ENCODE results near the gene PACSIN2. TPM values are rescaled to one million over a fixed set of nuclear protein-coding genes. Genes with fewer than 3 reads are reported as not detected.
"Not testable (repeated sequence)": the region's sequence is repeated elsewhere in the genome, so short reads cannot be mapped to it uniquely, and the experiment has no call there.

Gene PACSIN2
- total RNA-seq, 1 donor from 2014 or later: 56.6 TPM

DNA sequence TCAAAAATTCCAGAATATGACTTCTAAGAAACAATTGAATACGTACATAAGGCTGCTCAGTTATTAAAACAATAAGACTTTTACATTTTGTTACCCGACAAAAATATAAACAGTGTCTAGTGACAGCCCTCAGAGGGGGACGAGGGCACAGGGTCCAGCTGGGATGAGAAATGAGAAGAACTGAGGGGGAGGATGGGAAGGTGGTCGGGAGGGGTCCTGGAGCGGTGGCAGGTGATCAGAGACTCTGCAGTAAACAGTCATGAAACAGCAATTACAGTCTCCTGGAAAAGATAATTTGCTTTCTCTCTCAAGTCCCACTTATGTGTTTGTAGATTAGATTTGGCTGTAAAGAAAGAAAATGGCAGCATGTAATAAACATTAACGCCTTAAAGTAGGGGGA lies 56.0 kb downstream of the PACSIN2 start:
- Mint-ChIP-seq H3K4me1 (peaks cover 80% of the 10 kb centered on the region), H3K9me3 (peaks cover 7% of the 10 kb centered on the region), H3K36me3 (peaks cover 6% of the 10 kb centered on the region), H3K4me3 (peak overlapping the region; percentile 54), H3K27ac (peak overlapping the region; percentile 94), H3K27me3 (ENCODE audit: low read depth) (no peaks in the 10 kb centered on the region)
- TF ChIP-seq, protein P1, sequence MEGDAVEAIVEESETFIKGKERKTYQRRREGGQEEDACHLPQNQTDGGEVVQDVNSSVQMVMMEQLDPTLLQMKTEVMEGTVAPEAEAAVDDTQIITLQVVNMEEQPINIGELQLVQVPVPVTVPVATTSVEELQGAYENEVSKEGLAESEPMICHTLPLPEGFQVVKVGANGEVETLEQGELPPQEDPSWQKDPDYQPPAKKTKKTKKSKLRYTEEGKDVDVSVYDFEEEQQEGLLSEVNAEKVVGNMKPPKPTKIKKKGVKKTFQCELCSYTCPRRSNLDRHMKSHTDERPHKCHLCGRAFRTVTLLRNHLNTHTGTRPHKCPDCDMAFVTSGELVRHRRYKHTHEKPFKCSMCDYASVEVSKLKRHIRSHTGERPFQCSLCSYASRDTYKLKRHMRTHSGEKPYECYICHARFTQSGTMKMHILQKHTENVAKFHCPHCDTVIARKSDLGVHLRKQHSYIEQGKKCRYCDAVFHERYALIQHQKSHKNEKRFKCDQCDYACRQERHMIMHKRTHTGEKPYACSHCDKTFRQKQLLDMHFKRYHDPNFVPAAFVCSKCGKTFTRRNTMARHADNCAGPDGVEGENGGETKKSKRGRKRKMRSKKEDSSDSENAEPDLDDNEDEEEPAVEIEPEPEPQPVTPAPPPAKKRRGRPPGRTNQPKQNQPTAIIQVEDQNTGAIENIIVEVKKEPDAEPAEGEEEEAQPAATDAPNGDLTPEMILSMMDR (IDR thresholded peaks at IDR 0.05; ENCODE audit: unreplicated experiment): no peak
- DNase-seq (ENCODE audit: low spot score in 2 of 2, unreplicated experiment in 2 of 2): no peak

DNA sequence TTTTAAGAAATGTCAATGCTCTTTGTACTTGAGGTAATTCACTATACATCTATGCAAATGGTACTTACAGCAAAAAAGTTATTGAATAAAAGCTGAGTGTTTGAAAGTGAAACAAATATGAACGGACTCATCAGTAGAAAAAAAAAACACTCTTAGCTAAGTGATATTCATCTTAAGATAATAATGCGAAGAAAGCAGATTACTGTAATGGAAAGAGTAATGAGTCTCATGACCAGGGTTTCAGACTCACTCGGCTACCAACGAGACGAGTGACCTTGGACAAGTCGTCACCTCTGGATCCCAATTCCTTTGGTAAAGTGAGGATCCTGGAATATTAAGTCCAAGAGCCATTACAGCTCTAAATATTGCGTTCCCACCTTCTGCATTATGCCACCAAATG lies 57.0 kb downstream of the PACSIN2 start:
- H3K27me3 Mint-ChIP-seq (ENCODE audit: low read depth): no peaks in the 10 kb centered on the region
- H3K27ac Mint-ChIP-seq: peak overlapping the region; percentile 94
- TF ChIP-seq, protein P1 (IDR thresholded peaks at IDR 0.05; ENCODE audit: unreplicated experiment): no peak
- DNase-seq (ENCODE audit: low spot score in 2 of 2, unreplicated experiment in 2 of 2): no peak
- H3K9me3 Mint-ChIP-seq: peaks cover 7% of the 10 kb centered on the region
- H3K36me3 Mint-ChIP-seq: peaks cover 6% of the 10 kb centered on the region
- H3K4me3 Mint-ChIP-seq: peak overlapping the region; percentile 4
- H3K4me1 Mint-ChIP-seq: peaks cover 78% of the 10 kb centered on the region

DNA sequence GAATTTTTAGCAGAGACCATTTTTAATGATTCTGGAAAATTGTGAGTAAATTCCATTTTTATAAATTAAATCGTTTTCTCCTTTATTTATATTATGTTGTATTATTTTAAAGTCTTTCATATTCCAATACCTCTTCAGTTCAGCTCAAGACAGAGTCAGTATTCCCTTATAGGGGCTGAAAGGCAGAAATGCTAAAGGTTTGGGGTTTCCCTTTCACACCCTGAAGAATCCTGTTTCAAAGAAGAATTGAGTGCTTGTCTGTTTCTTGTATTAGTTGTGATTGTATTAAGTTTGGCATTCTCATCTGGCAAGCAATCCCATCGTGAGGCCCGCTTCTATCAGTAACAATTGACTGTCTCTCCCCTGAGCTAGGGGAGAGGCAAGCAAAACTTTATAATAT lies 57.4 kb downstream of the PACSIN2 start:
- TF ChIP-seq, protein P1 (IDR thresholded peaks at IDR 0.05; ENCODE audit: unreplicated experiment): no peak
- no peak for DNase-seq (ENCODE audit: low spot score in 2 of 2, unreplicated experiment in 2 of 2)
- H3K4me3 Mint-ChIP-seq: no peak overlapping the region
- no peaks in the 10 kb centered on the region for H3K27me3 Mint-ChIP-seq (ENCODE audit: low read depth)
- peaks cover 76% of the 10 kb centered on the region for H3K4me1 Mint-ChIP-seq
- H3K9me3 Mint-ChIP-seq: peaks cover 7% of the 10 kb centered on the region
- peaks cover 6% of the 10 kb centered on the region for H3K36me3 Mint-ChIP-seq
- H3K27ac Mint-ChIP-seq: peak overlapping the region; percentile 94

DNA sequence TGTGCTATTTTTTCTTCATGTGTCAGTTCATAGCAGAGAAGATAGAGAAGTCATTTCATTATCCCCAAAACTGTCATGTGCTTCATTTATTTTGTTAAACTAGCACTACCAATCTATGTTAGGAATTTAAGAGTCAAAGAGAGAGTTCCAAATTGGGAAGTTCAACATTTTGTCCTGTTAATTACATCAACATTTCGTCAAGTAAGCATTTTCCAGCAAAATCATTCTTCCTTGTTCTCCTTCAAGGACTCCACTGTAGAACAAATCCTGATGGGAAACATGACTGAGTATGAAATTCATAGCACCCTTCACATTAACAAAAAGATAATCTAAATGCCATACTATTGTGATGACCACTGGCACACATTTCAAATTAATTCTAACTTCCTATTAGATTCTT lies 59.1 kb downstream of the PACSIN2 start:
- no peaks in the 10 kb centered on the region for H3K27me3 Mint-ChIP-seq (ENCODE audit: low read depth)
- TF ChIP-seq, protein P1 (IDR thresholded peaks at IDR 0.05; ENCODE audit: unreplicated experiment): no peak
- peaks cover 7% of the 10 kb centered on the region for H3K9me3 Mint-ChIP-seq
- H3K27ac Mint-ChIP-seq: no peak overlapping the region
- no peak overlapping the region for H3K4me3 Mint-ChIP-seq
- peaks cover 6% of the 10 kb centered on the region for H3K36me3 Mint-ChIP-seq
- H3K4me1 Mint-ChIP-seq: peaks cover 77% of the 10 kb centered on the region
- no peak for DNase-seq (ENCODE audit: low spot score in 2 of 2, unreplicated experiment in 2 of 2)

DNA sequence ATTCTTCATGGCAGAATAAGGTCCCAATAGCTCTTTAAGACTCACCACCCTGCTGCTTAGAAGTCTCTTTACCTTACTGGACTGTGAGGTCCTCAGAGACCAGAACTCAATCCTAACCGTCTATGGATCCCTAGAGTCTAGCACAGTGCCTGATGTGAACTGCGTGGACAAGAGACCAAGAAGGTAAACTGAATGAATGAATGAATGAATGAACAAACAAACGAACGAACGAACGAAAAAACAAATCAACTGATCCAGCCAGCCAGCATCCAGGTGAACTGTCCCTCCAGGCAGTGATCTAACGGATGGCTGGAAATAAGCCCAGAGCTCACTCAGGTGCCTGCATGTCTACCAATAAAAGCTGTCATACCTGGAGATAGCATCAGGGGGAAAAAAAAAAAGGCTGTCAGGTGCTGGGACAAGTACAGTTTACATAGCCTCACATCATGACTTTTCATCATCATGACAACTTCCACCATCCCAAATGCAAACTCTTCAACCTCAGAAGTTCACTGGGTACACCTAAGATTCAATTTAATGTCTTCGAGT lies 59.8 kb downstream of the PACSIN2 start:
- no peak for DNase-seq (ENCODE audit: low spot score in 2 of 2, unreplicated experiment in 2 of 2)
- H3K36me3 Mint-ChIP-seq: peaks cover 6% of the 10 kb centered on the region
- H3K4me3 Mint-ChIP-seq: no peak overlapping the region
- H3K27ac Mint-ChIP-seq: no peak overlapping the region
- TF ChIP-seq, protein P1 (IDR thresholded peaks at IDR 0.05; ENCODE audit: unreplicated experiment): no peak
- H3K4me1 Mint-ChIP-seq: peaks cover 75% of the 10 kb centered on the region
- peaks cover 7% of the 10 kb centered on the region for H3K9me3 Mint-ChIP-seq
- no peaks in the 10 kb centered on the region for H3K27me3 Mint-ChIP-seq (ENCODE audit: low read depth)

DNA sequence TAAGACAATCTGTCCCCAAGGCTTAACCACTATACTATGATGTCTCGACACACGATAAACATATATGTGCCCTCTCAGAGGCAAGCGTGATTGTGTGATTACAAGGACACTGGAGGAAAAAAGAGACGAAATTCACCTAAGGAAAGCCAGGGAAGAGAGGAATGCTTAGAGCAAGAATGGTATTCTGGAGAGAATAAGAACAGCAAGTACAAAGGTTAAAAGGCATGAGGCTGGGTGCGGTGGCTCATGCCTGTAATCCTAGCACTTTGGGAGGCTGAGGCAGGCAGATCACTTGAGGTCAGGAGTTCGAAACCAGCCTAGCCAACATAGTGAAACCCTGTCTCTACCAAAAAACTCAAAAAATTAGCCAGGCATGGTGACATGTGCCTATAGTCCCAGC lies 61.2 kb downstream of the PACSIN2 start:
- not testable (repeated sequence) for DNase-seq (ENCODE audit: low spot score in 2 of 2, unreplicated experiment in 2 of 2); H3K9me3 Mint-ChIP-seq; H3K4me3 Mint-ChIP-seq; H3K27me3 Mint-ChIP-seq (ENCODE audit: low read depth); H3K36me3 Mint-ChIP-seq
- H3K27ac Mint-ChIP-seq: peak overlapping the region; percentile 54
- H3K4me1 Mint-ChIP-seq: peaks cover 67% of the 10 kb centered on the region

Measured in mesothelial cell of epicardium (in vitro differentiated cells).